ENCODE results near the gene TMEM165. TPM values are rescaled to one million over a fixed set of nuclear protein-coding genes. Genes with fewer than 3 reads are reported as not detected.

TMEM165 gene, protein sequence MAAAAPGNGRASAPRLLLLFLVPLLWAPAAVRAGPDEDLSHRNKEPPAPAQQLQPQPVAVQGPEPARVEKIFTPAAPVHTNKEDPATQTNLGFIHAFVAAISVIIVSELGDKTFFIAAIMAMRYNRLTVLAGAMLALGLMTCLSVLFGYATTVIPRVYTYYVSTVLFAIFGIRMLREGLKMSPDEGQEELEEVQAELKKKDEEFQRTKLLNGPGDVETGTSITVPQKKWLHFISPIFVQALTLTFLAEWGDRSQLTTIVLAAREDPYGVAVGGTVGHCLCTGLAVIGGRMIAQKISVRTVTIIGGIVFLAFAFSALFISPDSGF
- 73.5 and 121 TPM in 2 replicates for total RNA-seq (ENCODE audit: low replicate concordance)

DNA sequence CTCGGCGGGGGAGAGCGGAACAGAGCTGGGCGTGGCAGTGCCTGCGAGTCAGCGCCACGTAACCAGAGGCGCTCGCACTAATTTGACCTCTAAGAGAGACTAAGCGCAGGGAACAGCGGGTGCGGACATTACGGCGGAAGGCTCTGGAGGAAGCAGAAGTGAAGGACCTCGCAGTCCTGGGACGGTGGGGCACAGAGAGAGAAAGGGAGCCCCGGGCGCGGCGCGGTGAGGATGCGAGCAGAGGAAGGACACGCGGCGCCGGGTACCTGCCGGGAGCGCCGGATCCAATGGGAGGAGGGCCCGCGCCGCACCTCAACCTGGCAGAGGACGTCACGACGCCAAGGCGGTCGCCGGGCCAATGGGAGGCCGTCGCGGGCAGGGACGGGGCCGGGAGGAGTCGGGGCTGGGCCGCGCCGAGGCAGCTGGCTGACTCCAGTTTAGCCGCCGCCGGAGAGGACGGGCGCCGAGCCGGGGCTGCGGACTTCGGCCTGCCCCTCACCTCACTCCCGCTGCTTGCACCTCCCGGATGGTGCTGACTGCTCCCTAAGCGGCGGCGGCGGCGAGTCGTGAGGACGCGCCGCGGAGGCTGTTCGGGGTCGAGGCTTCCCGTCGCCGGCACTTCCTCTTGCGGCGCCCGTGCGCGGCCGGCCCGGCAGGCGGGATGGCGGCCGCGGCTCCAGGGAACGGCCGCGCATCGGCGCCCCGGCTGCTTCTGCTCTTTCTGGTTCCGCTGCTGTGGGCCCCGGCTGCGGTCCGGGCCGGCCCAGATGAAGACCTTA lies at the start of gene TMEM165:
Gene TMEM165, plus strand, starts transcription at position 429 of the 779 bp plus-strand sequence. Its CDS starts 233 bp downstream, at position 662.

DNA sequence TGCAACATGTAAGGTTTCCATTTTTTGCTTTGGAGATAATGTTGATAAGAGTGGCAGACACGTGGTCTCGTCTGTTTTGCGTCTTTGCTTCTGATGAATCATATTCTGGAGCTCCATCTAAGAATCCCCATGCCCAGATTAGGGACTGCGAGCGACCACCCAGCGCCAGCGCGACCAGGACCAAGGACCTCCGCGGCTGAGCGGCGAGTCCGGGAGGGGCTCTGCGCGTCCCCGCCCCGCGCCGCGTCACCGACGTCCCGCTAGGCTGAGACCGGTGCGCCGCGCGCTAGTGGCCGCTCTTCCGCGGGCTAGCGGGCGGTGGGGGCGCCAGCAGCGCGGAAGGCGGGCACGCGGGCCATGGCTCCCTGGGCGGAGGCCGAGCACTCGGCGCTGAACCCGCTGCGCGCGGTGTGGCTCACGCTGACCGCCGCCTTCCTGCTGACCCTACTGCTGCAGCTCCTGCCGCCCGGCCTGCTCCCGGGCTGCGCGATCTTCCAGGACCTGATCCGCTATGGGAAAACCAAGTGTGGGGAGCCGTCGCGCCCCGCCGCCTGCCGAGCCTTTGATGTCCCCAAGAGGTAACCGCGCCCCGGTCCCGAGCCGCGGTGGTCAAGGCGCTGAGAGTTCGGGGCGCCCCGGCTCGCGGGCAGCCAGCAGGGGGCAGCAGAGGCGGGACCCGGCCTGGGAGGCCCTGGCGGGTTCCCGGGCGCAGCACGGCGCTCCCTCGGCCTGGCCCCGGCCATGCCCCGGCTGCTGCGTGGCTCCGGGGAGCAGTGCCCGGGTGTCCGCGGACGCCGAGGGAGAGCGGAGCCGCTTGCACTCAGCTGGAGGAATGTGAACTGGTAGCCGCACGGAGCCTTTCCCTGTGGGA lies 49.5 kb upstream of the TMEM165 start, which contains the start of gene SRD5A3:
Gene SRD5A3, plus strand, starts transcription at position 263 of the 871 bp plus-strand sequence. Its CDS starts 95 bp downstream, at position 358.

Other genes starting within 250 kb of the TMEM165 start
- 6.5 and 10.1 TPM in 2 replicates for gene SRD5A3, start 49.7 kb upstream of the TMEM165 start, total RNA-seq (ENCODE audit: low replicate concordance)
- 11.2 and 13.5 TPM in 2 replicates for gene CLOCK, start 151.0 kb downstream of the TMEM165 start, total RNA-seq (ENCODE audit: low replicate concordance)
- gene PDCL2, start 196.3 kb downstream of the TMEM165 start, total RNA-seq (ENCODE audit: low replicate concordance): not detected in 2 replicates
- gene NMU, start 240.3 kb downstream of the TMEM165 start, total RNA-seq (ENCODE audit: low replicate concordance): 0.15 TPM in 1 of 2 replicates, not detected in the other